D721Med (cell line): ENCODE measurements around the gene IL10RA.
"Not testable (repeated sequence)": the region's sequence is repeated elsewhere in the genome, so short reads cannot be mapped to it uniquely, and the experiment has no call there.

Experiments used
- DNase-seq: peaks from one replicate; pipeline ENCODE4 v3.0.0; 2011; ENCODE audit warnings: low spot score; ENCODE audit not compliant: insufficient read length
- FAIRE-seq: peaks from 2 replicates; lab custom pipeline; 2011; peaks lifted over from hg19 to GRCh38; lab: Jason Lieb, UNC
- CTCF ChIP-seq: IDR thresholded peaks from 2 replicates; pipeline ENCODE4 v1.5.1; 2012; ENCODE audit warnings: mild to moderate bottlenecking, control low read depth; ENCODE audit not compliant: insufficient read depth; ENCODE audit errors: missing control alignments

Gene IL10RA

GRCh38 chr11:117945047-117945810 lies 41.0 kb upstream of the IL10RA start:
- FAIRE-seq (no peak), DNase-seq (no peak)
- no peak for TF ChIP-seq CTCF

- TF ChIP-seq CTCF: no peak
- DNase-seq: no peak
- no peak for FAIRE-seq
These were observed 39.9 kb upstream of the IL10RA start for GRCh38 chr11:117946156-117946841.

DNA sequence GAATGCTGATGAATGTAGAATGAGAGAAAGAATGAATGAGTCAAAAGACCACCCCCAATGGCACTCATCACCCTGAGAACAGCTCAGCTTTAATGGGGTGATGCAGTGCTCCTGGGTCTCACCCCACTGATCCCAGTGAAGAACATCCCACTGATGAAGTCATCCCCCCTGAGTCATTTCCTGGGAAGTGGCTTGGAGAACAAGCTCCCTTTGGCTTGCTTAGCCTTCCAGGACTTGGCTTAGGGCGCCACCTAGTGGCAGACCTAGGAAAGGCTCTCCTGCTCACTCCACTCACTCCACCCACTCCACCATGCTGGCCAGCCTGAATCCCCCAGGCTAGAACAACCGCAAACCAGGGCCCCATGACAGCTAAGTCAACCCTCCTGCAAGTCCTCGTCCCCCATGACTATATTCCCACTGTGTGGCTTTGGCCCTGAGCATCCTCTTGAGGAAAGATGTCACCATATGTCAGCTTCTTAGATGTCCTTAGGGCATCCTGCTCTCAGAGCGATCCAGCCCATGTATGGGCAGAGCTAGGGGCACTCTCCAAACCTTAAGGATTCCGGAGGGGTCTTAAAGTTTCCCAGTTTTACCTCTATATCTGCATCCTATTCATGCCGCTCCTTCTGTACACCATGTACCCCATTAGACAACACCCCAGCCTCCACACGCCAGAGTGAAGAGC lies 39.2 kb upstream of the IL10RA start:
- peak; percentile 64 for DNase-seq
- peak; percentile 90 for TF ChIP-seq CTCF
- FAIRE-seq: no peak

DNA sequence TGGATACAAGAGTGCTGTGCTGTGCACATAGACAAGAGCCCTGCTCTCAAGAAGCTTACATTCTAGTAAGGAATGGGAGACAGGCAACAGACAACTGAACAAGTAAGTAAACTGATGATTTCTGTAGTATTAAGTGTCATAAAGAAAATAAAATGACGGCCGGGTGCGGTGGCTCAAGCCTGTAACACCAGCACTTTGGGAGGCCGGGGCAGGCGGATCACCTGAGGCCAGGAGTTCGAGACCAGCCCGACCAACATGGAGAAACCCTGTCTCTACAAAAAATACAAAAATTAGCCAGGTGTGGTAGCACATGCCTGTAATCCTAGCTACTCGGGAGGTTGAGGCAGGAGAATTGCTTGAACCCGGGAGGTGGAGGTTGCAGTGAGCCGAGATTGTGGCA lies 38.4 kb upstream of the IL10RA start:
- DNase-seq, FAIRE-seq: not testable (repeated sequence)

GRCh38 chr11:117948466-117948865 lies 37.7 kb upstream of the IL10RA start:
- FAIRE-seq: not testable (repeated sequence)

GRCh38 chr11:117949062-117949461 lies 37.1 kb upstream of the IL10RA start:
- no peak for TF ChIP-seq CTCF
- DNase-seq (no peak), FAIRE-seq (no peak)

More at GRCh38 chr11:117948466-117948865, 37.7 kb upstream of the IL10RA start:
- not testable (repeated sequence) for DNase-seq

- DNase-seq (no peak), FAIRE-seq (no peak)
- no peak for TF ChIP-seq CTCF
These were observed 35.9 kb upstream of the IL10RA start for GRCh38 chr11:117950301-117950700.
